Right lobe of liver (tissue), 6 donors: Measurements from ENCODE around the gene FBXO7. TPM values are rescaled to one million over a fixed set of nuclear protein-coding genes. Genes with fewer than 3 reads are reported as not detected.

Experiments used
- ATAC-seq, 4 donors: fragments of 200-7000 bp; cut with Tn5 transposase; one replicate each; pipeline ENCODE4 v1.9.1; 2020; ENCODE audit warnings: mild to moderate bottlenecking in 4 of 4, moderate library complexity in 4 of 4
- DNase-seq, 3 donors: peaks; one replicate each; pipeline ENCODE4 v3.0.0-alpha.2; 2020
- H3K27ac ChIP-seq, 3 donors: fragments of 200-600 bp; one replicate each; pipeline ENCODE4 v1.8.0; 2022
- H3K27me3 ChIP-seq, 2 donors: fragments of 200-600 bp; one replicate each; pipeline ENCODE4 v1.8.0; 2022
- H3K36me3 ChIP-seq, 4 donors: fragments of 200-600 bp; sonication (generic) in 1 of 4; one replicate each; pipeline versions ENCODE4 v1.5.1 to v1.8.0; 2017 to 2022; ENCODE audit warnings: control low read depth in 1 of 4
- H3K4me1 ChIP-seq, 4 donors: fragments of 200-600 bp; sonication (generic) in 1 of 4; one replicate each; pipeline versions ENCODE4 v1.5.1 to v1.8.0; 2017 to 2022; ENCODE audit warnings: control low read depth in 1 of 4
- H3K4me3 ChIP-seq, 3 donors: fragments of 200-600 bp; one replicate each; pipeline ENCODE4 v1.8.0; 2022
- H3K9me3 ChIP-seq, 4 donors: fragments of 200-600 bp; sonication (generic) in 1 of 4; one replicate each; pipeline versions ENCODE4 v1.5.1 to v1.8.0; 2017 to 2022; ENCODE audit warnings: control low read depth in 1 of 4
- POLR2A ChIP-seq: fragments of 450-650 bp; IDR thresholded peaks from one replicate; pipeline ENCODE4 v1.6.1; 2017; ENCODE audit warnings: antibody characterized with exemption, mild to moderate bottlenecking
- WGBS: methylation state at CpG from one replicate; pipeline ENCODE4 v1.1.6; 2018; ENCODE audit warnings: low coverage, low lambda C conversion rate; ENCODE audit not compliant: insufficient coverage; ENCODE audit errors: missing lambda C conversion rate; 5-methylcytosine and 5-hydroxymethylcytosine counted together
- intact Hi-C, 2 donors: fragments of 100-400 bp; cut with DNase I; formaldehyde crosslinking; loops; one replicate each; pipeline versions ENCODE4 v1.11.2 to v1.14.1; 2022
- total RNA-seq, 6 experiments: library from RNA; depleted of rRNA in 2 of 6; stranded (reverse); fragments of >200 nt in 2 of 6; fragmentation: NEBNext Ultra II Directional in 3 of 6; extraction: Animal tissue kit (Norgen Biotek cat#: 25700) in 3 of 6; gene quantifications; one replicate each; pipeline versions ENCODE4 v1.1.0 to v1.2.4, GENCODE V29; 2016 to 2023
- TF ChIP-seq, protein P1 (sequence below), 4 donors: fragments of 200-600 bp in 3 of 4; fragments of 450-650 bp in 1 of 4; IDR thresholded peaks; one replicate each; pipeline versions ENCODE4 v1.5.1 to v1.8.0; 2016 to 2022; ENCODE audit warnings: antibody characterized with exemption in 4 of 4, mild to moderate bottlenecking in 2 of 4
- donor health status: DM: no; HTN: yes; CAD: no.
- donor health status: DM: no; HTN: no; CAD: no.
- donor health status: DM: no; HTN: no; CAD: no.
- donor health status: DM: no; HTN: yes; CAD: no.
- donor health status: DM: no; HTN: yes; CAD: no.

Gene FBXO7
- total RNA-seq, 6 experiments from 2014 or later: 37.7 to 100 (median 52.5) TPM

DNA sequence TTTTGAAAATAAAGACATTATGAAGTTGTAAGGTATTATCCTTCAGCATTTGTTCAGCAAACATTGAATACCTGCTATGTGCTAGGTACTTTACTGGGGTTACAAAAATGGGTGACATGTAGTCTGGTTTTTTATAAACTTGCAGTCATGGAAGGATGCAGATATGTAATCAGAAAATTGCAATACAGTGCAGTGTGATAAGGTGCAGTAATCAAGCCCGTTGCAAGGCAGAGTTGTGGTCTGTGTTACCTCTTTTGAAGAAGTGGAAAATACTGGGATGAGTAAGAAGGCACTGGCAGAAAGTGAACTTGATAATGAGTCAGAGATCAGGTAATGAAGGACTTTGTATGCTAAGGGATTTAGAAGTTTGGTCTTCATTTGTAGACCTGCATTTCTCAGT lies 8.1 kb downstream of the FBXO7 start:
- no peak for DNase-seq
- Histone ChIP-seq H3K27me3 (no peaks in the 10 kb centered on the region), H3K4me1 (peaks cover 0 to 46% (median 11%) of the 10 kb centered on the region in 4 donors), H3K9me3 (no peaks in the 10 kb centered on the region), H3K27ac (no peak overlapping the region), H3K4me3 (no peak overlapping the region), H3K36me3 (peaks cover 0 to 64% (median 19%) of the 10 kb centered on the region in 4 donors)
- WGBS: 36% methylated on average over 1 of the region's 1 CpG
- intact Hi-C loops: no loop called here
- ATAC-seq: peak in 1 of 4 donors; percentile 43
- TF ChIP-seq POLR2A: no peak
- TF ChIP-seq, protein P1, sequence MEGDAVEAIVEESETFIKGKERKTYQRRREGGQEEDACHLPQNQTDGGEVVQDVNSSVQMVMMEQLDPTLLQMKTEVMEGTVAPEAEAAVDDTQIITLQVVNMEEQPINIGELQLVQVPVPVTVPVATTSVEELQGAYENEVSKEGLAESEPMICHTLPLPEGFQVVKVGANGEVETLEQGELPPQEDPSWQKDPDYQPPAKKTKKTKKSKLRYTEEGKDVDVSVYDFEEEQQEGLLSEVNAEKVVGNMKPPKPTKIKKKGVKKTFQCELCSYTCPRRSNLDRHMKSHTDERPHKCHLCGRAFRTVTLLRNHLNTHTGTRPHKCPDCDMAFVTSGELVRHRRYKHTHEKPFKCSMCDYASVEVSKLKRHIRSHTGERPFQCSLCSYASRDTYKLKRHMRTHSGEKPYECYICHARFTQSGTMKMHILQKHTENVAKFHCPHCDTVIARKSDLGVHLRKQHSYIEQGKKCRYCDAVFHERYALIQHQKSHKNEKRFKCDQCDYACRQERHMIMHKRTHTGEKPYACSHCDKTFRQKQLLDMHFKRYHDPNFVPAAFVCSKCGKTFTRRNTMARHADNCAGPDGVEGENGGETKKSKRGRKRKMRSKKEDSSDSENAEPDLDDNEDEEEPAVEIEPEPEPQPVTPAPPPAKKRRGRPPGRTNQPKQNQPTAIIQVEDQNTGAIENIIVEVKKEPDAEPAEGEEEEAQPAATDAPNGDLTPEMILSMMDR (IDR thresholded peaks at IDR 0.05): no peak

DNA sequence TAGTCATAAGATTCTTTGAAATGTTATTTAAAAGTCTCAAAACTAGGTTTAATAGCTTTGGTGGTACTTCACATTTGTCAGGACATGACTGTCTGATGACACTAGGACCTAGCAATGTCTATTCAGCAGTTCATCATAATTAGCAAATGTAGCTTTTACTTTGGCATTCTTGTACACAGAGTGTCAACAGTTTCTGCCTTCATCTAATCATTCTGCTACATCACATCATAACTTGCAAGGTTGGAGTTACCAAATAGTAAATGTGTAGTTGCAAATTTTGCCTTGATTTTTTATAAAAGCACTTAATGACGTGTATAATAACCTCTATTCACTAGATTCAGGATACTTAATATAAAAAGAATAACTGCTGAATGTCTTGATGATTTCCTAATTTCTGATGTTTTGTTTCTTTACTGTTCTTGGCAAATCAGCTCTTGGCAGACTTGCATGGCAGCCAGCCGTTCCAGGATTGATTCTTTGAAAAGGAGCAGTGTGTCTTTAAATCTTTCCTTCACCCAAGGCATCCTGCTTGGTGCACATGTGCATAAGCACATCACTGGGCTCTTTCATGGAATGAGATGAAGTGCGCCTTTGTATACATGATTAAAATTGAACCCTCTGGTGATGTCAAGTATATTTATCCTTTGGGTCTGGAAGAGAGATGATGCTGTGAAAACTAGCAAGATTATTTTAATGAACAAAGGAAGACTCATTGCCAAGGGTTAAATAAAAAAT lies 12.2 kb downstream of the FBXO7 start:
- Histone ChIP-seq H3K36me3 (peaks cover 0 to 82% (median 20%) of the 10 kb centered on the region in 4 donors), H3K9me3 (no peaks in the 10 kb centered on the region), H3K27me3 (no peaks in the 10 kb centered on the region), H3K27ac (no peak overlapping the region), H3K4me1 (peaks cover 0 to 22% (median 9%) of the 10 kb centered on the region in 4 donors), H3K4me3 (no peak overlapping the region)
- ATAC-seq (peak in 3 of 4 donors; percentile 18 to 48 (median 37)), DNase-seq (no peak)
- TF ChIP-seq, protein P1 (IDR thresholded peaks at IDR 0.05): no peak
- TF ChIP-seq POLR2A: no peak
- WGBS: 63% methylated on average over 3 of the region's 3 CpGs
- intact Hi-C loops: no loop called here

DNA sequence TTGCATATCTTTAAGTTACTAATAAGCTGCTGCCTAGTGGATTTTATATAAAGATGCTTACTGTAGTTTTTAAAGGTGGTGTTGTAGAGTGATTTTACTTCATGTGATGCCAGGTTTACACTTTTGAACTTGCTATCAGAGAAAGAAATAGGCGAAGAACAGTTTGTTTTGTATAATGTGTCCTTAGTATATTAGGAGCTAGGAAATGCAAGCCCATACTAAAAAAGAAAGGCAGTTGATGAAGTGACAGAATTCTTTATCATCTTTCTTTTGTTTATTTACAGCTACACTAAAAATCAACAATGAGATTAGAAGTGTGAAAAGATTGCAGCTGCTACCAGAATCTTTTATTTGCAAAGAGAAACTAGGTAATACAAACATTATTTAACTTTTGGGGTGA lies 12.8 kb downstream of the FBXO7 start:
- Histone ChIP-seq H3K27ac (no peak overlapping the region), H3K27me3 (no peaks in the 10 kb centered on the region), H3K4me1 (peaks cover 0 to 18% (median 8%) of the 10 kb centered on the region in 4 donors), H3K4me3 (no peak overlapping the region), H3K9me3 (no peaks in the 10 kb centered on the region), H3K36me3 (peaks cover 0 to 88% (median 20%) of the 10 kb centered on the region in 4 donors)
- intact Hi-C loops: no loop called here
- 93% methylated on average over 1 of the region's 1 CpG for WGBS
- no peak for TF ChIP-seq POLR2A
- TF ChIP-seq, protein P1 (IDR thresholded peaks at IDR 0.05): no peak
- ATAC-seq: no peak
- no peak for DNase-seq

DNA sequence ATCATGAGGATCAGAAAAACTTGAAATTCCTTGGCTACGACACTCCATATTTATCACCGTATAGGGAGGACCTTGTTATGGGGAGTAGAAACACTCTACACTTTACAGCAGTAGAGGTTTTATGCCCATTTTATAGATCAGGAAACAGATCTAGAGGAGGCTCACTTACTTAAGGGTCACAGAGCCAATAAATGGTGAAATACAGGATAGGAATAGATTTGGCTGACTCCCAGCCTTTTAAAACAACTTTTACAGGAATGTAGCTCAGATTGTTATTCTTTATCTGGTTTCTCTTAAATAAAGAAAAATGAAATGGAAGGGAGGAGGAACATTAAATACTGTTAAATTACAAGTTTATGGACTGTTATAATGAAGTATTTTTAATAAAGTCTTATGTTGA lies 14.8 kb downstream of the FBXO7 start:
- peaks cover 0 to 98% (median 28%) of the 10 kb centered on the region in 4 donors for H3K36me3 ChIP-seq

More for the DNA sequence above, 14.8 kb downstream of the FBXO7 start:
- 94% methylated on average over 2 of the region's 2 CpGs for WGBS
- Histone ChIP-seq H3K9me3 (no peaks in the 10 kb centered on the region), H3K4me3 (no peak overlapping the region), H3K27ac (no peak overlapping the region), H3K4me1 (peaks cover 0 to 13% (median 6%) of the 10 kb centered on the region in 4 donors), H3K27me3 (no peaks in the 10 kb centered on the region)
- TF ChIP-seq, protein P1 (IDR thresholded peaks at IDR 0.05): no peak
- TF ChIP-seq POLR2A: no peak
- DNase-seq (no peak), ATAC-seq (peak in 1 of 4 donors; percentile 25)
- intact Hi-C loops: no loop called here
